ENCODE measurements around the gene KLHL6.
"Not testable (repeated sequence)": the region's sequence is repeated elsewhere in the genome, so short reads cannot be mapped to it uniquely, and the experiment has no call there.

KLHL6 gene

DNA sequence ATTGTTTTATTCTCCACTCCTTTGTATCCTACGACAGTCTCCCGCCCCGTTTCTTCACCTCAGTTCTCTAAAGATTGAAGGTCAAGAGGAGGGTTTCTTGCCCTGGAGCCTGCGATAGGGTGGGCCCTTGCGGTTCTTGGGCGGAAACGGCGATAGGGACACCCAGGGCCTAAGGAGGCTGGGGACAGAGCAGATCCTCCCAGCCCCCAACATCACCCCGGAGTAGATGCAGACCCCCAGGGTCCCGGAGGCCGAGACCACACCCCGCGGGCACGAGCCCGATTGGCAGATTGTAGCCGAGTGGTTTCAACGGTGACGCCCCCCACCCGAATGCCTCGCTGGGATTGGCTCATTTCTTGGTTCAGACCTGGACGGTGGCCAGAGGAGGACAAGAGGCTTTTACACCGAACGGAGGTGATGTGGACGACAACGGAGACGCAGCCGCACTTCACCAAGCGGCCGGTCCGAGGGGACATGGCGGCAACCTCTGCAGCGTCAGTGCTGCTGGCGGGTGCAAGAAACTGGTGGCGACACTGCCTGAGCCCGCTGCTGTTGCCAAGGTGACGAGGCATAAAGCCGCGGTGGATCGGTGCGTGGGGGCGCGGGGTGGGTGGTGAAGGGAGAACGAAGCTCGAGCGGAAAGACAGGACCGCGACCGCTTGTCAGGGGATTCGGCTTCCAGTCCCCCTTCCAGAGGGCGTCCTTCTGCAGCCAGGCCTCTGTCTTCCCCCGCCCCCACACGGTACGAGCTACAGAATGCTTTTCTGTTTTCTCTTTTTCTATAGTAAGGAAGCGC lies 108.1 kb downstream of the KLHL6 start:
- H3K9me3 Mint-ChIP-seq = peaks cover 16% of the 10 kb centered on the region
- peaks cover 8% of the 10 kb centered on the region for H3K36me3 Mint-ChIP-seq (ENCODE audit: low read depth)
- H3K4me3 Mint-ChIP-seq = peak overlapping the region; percentile 87 to 95 (median 92)
- TF ChIP-seq CTCF (IDR thresholded peaks at IDR 0.05; ENCODE audit: unreplicated experiment in 3 of 3) = no peak
- H3K4me1 Mint-ChIP-seq = peaks cover 30% of the 10 kb centered on the region
- H3K27ac Mint-ChIP-seq = peak overlapping the region; percentile 76 to 98 (median 85)
- H3K27me3 Mint-ChIP-seq (ENCODE audit: low read depth) = peaks cover 4% of the 10 kb centered on the region

DNA sequence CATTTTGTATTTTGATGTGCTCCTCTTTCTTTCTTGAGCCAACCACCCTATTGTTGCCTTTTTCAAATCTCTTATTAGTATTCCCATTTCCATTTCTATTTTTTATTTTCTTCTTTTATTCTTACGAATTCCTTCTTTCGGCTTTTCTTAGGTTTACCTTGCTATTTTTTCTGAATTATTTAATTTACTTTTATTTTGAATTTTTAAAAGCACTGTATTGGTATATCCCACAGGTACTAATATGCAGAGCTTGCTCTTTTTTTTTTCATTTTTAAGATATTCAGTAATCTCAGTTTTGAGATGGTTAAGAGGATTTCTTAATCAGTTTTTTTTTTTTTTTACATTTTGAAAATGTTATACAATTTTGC lies 108.7 kb downstream of the KLHL6 start:
- TF ChIP-seq CTCF (IDR thresholded peaks at IDR 0.05; ENCODE audit: unreplicated experiment in 3 of 3) = no peak
- peak overlapping the region; percentile 87 to 95 (median 92) for H3K4me3 Mint-ChIP-seq
- H3K9me3 Mint-ChIP-seq = peaks cover 19% of the 10 kb centered on the region
- peak overlapping the region in 2 of 3 experiments; percentile 76 to 98 for H3K27ac Mint-ChIP-seq
- H3K4me1 Mint-ChIP-seq = peaks cover 25% of the 10 kb centered on the region
- H3K27me3 Mint-ChIP-seq (ENCODE audit: low read depth) = peaks cover 4% of the 10 kb centered on the region
- H3K36me3 Mint-ChIP-seq (ENCODE audit: low read depth) = peaks cover 3% of the 10 kb centered on the region

DNA sequence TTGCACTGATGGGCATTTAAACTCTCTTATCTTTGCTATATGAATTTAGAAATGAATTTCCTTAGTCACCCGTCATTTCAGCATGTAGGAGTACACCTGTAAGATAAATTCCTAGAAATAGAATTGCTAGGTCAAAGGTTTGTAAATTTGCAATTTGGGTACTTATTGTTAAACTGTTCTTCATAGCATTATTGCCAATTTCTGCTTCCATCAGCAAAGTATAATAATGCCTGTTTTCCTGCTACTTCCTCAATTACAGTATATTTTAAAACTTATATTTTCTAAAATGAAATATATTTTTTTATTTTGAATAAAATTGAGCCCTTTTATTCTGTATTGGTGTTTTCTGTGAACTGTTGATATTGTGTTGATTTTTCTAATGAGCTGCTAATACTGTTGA lies 110.8 kb downstream of the KLHL6 start:
- no peaks in the 10 kb centered on the region for H3K36me3 Mint-ChIP-seq (ENCODE audit: low read depth)
- no peak overlapping the region for H3K27ac Mint-ChIP-seq
- no peak for TF ChIP-seq CTCF (IDR thresholded peaks at IDR 0.05; ENCODE audit: unreplicated experiment in 3 of 3)
- peaks cover 23% of the 10 kb centered on the region for H3K9me3 Mint-ChIP-seq
- peaks cover 20% of the 10 kb centered on the region for H3K4me1 Mint-ChIP-seq
- H3K27me3 Mint-ChIP-seq (ENCODE audit: low read depth) = peaks cover 7% of the 10 kb centered on the region
- no peak overlapping the region for H3K4me3 Mint-ChIP-seq

- Mint-ChIP-seq H3K36me3 (ENCODE audit: low read depth) (no peaks in the 10 kb centered on the region), H3K27me3 (ENCODE audit: low read depth) (peaks cover 7% of the 10 kb centered on the region), H3K27ac (no peak overlapping the region), H3K4me1 (peaks cover 10% of the 10 kb centered on the region), H3K9me3 (peaks cover 26% of the 10 kb centered on the region), H3K4me3 (no peak overlapping the region)
- no peak for TF ChIP-seq CTCF (IDR thresholded peaks at IDR 0.05; ENCODE audit: unreplicated experiment in 3 of 3)
These were observed 111.8 kb downstream of the KLHL6 start for GRCh38 chr3:183443395-183444385.

DNA sequence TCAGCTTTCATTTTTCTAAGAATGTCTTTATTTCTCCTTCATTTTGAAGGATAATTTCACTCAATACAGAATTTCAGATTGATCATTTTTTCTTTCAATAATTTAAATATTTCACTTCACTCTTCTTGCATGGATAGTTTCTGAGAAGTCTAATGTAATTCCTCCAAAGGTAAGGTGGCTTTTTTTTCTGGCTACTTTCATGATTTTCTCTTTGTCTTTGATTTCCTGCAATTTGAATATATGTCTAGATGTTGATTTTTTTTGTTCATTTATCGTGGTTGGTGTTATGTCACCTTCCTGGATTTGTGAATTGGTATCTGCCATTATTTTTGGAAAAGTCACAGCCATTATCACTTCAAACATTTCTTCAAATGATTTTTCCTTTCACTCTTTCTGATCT lies 112.5 kb downstream of the KLHL6 start:
- Mint-ChIP-seq H3K9me3 (peaks cover 26% of the 10 kb centered on the region), H3K27ac (no peak overlapping the region), H3K4me3 (no peak overlapping the region), H3K36me3 (ENCODE audit: low read depth) (no peaks in the 10 kb centered on the region), H3K27me3 (ENCODE audit: low read depth) (peaks cover 7% of the 10 kb centered on the region), H3K4me1 (peaks cover 5% of the 10 kb centered on the region)
- TF ChIP-seq CTCF (IDR thresholded peaks at IDR 0.05; ENCODE audit: unreplicated experiment in 3 of 3) = no peak

DNA sequence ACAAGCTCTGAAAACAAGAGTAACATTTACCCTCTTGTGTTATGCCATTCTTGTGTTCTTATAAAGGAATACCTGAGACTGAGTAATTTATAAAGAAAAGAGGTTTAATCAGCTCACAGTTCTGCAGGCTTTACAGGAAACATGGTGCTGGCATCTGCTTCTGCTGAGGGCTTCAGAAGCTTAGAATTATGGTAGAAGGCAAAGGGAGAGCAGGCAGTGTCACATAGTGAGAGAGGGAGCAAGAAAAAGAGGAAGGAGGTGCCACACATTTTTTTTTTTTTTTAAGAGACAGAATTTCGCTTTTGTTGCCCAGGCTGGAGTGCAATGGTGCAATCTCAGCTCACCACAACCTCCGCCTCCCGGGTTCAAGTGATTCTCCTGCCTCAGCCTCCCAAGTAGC lies 115.0 kb downstream of the KLHL6 start:
- not testable (repeated sequence) for H3K4me1 Mint-ChIP-seq; H3K27me3 Mint-ChIP-seq (ENCODE audit: low read depth); H3K36me3 Mint-ChIP-seq (ENCODE audit: low read depth); H3K4me3 Mint-ChIP-seq; H3K27ac Mint-ChIP-seq
- peaks cover 26% of the 10 kb centered on the region for H3K9me3 Mint-ChIP-seq
